ENCODE data around the gene RAD52. TPM values are rescaled to one million over a fixed set of nuclear protein-coding genes. Genes with fewer than 3 reads are reported as not detected.

The RAD52 gene
- total RNA-seq, 1 experiment from 2014 or later = 15.3 TPM

DNA sequence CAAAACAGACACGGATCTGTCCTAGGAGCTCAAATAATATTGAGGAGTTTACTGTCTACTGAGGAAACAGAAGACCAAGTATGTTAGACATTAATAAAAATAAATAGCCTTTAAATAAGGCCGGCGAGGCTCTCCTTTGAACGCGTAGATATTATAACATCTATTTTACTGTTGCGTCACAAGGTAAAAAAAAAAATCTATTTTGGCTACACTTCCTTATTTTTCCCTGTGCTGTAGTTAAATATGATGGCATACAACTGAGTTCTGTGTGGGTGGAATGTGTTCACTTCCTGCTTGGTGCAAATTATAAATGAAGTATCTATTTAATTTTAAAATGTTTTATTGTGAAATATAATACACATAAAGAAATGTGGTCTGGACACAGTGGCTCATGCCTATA lies 17.2 kb upstream of the RAD52 start:
- Mint-ChIP-seq H3K27ac (no peak overlapping the region), H3K27me3 (ENCODE audit: low read depth) (no peaks in the 10 kb centered on the region; the same call in 1 of the 2 replicates), H3K4me1 (peaks cover 17 to 18% of the 10 kb centered on the region in 2 experiments), H3K36me3 (ENCODE audit: insufficient read depth in 1 of 3, low read depth in 3 of 3) (no peaks in the 10 kb centered on the region), H3K4me3 (no peak overlapping the region), H3K9me3 (peaks cover 0 to 3% of the 10 kb centered on the region in 2 experiments; a peak in 1 of 5 replicates)
- no CpG with 5 or more reads among the region's 6 CpGs for WGBS (ENCODE audit: extremely low coverage, insufficient read length, low lambda C conversion rate)
- Histone ChIP-seq H3K27ac (ENCODE audit: insufficient read length, low read depth, low read length) (no peak overlapping the region), H2AK5ac (ENCODE audit: insufficient read length, low read length) (no peak overlapping the region), H3K9ac (ENCODE audit: extremely low read depth, insufficient read length, low read length) (no peak overlapping the region), H3K23ac (ENCODE audit: insufficient read length, low read depth, low read length) (no peak overlapping the region), H3K79me2 (ENCODE audit: insufficient read depth, low read length) (no peaks in the 10 kb centered on the region; the same call in 1 of the 2 replicates), H2BK5ac (ENCODE audit: insufficient read length, low read length) (no peak overlapping the region), H2BK120ac (ENCODE audit: low read depth, low read length, poor library complexity, severe bottlenecking) (no peak overlapping the region), H4K91ac (ENCODE audit: insufficient read length, low read depth, low read length) (no peak overlapping the region), H4K8ac (replicated peaks; ENCODE audit: insufficient read length, low read depth, low read length) (no peak overlapping the region), H2BK15ac (ENCODE audit: low read depth, low read length) (no peak overlapping the region), H4K5ac (ENCODE audit: insufficient read length, low read depth, low read length) (no peak overlapping the region), H3K23me2 (ENCODE audit: insufficient read length, low read depth, low read length, poor library complexity, severe bottlenecking) (no peaks in the 10 kb centered on the region), H3T11ph (ENCODE audit: low read length) (no peak overlapping the region), H3K79me1 (ENCODE audit: insufficient read depth, low read depth, low read length, poor library complexity, severe bottlenecking) (no peaks in the 10 kb centered on the region), H3K27me3 (ENCODE audit: insufficient read depth, low read length) (no peaks in the 10 kb centered on the region), H3K56ac (ENCODE audit: insufficient read length, low read depth, low read length) (no peak overlapping the region), H2BK12ac (ENCODE audit: insufficient read length, low read depth, low read length) (no peak overlapping the region), H3K18ac (ENCODE audit: insufficient read length, low read depth, low read length) (no peak overlapping the region), H4K20me1 (ENCODE audit: control insufficient read depth, insufficient read depth, insufficient read length) (no peaks in the 10 kb centered on the region), H2BK20ac (ENCODE audit: low read depth, low read length, poor library complexity, severe bottlenecking) (no peak overlapping the region), H3K4me2 (ENCODE audit: insufficient read depth, insufficient read length, low read length) (no peak overlapping the region), H3K4me1 (ENCODE audit: insufficient read depth, low read length) (no peaks in the 10 kb centered on the region), H3K14ac (ENCODE audit: insufficient read depth, low read length) (no peak overlapping the region), H2AFZ (ENCODE audit: low read length) (no peak overlapping the region), H3K4ac (ENCODE audit: low read depth, low read length) (no peak overlapping the region), H3K9me3 (ENCODE audit: control insufficient read depth, low read depth, low read length) (no peaks in the 10 kb centered on the region)
- no peak for DNase-seq
- TF ChIP-seq, protein P1, sequence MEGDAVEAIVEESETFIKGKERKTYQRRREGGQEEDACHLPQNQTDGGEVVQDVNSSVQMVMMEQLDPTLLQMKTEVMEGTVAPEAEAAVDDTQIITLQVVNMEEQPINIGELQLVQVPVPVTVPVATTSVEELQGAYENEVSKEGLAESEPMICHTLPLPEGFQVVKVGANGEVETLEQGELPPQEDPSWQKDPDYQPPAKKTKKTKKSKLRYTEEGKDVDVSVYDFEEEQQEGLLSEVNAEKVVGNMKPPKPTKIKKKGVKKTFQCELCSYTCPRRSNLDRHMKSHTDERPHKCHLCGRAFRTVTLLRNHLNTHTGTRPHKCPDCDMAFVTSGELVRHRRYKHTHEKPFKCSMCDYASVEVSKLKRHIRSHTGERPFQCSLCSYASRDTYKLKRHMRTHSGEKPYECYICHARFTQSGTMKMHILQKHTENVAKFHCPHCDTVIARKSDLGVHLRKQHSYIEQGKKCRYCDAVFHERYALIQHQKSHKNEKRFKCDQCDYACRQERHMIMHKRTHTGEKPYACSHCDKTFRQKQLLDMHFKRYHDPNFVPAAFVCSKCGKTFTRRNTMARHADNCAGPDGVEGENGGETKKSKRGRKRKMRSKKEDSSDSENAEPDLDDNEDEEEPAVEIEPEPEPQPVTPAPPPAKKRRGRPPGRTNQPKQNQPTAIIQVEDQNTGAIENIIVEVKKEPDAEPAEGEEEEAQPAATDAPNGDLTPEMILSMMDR (conservative IDR thresholded peaks at IDR 0.05) = no peak
